AG09309 (cell line): ENCODE results near the gene TNNT2.
A peak's percentile ranks its signal among the peaks of the same experiment; 100 is the strongest.

Experiments
- DNase-seq: peaks from one replicate; pipeline ENCODE4 v3.0.0-alpha.2; 2010; ENCODE audit warnings: low read depth
- H3K4me3 ChIP-seq: 2 replicates; pipeline ENCODE4 v1.5.1; 2011; ENCODE audit warnings: mild to moderate bottlenecking, low read depth, low read length, moderate library complexity; ENCODE audit not compliant: control insufficient read depth
- CTCF ChIP-seq: IDR thresholded peaks from 2 replicates; pipeline ENCODE4 v1.5.1; 2011; ENCODE audit warnings: mild to moderate bottlenecking, low read depth, low read length, inconsistent platforms; ENCODE audit not compliant: insufficient read depth, control insufficient read depth; ENCODE audit errors: missing control alignments

Gene TNNT2

DNA sequence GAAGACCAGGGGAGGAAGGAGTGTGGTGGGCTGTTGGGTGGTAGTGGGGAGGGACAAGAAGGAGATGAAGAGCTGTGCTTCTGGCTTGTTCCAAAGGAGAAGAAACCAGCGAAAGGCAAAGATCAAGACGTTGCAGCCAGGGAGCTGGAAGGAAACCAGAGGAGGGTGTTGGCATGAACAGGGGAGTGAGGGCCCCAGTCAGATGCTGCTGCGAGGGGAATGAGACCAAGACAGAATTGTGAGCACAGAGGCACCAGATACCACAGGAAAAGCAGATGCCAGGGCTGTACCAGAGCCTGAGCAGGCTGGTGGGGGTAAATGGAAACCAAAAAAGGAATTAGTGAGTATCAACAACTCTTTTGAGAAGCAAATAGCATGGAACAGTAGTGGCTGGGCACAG, 15.6 kb upstream of the TNNT2 start:
- H3K4me3 ChIP-seq, result no peak overlapping the region
- no peak for DNase-seq
- no peak for TF ChIP-seq CTCF

DNA sequence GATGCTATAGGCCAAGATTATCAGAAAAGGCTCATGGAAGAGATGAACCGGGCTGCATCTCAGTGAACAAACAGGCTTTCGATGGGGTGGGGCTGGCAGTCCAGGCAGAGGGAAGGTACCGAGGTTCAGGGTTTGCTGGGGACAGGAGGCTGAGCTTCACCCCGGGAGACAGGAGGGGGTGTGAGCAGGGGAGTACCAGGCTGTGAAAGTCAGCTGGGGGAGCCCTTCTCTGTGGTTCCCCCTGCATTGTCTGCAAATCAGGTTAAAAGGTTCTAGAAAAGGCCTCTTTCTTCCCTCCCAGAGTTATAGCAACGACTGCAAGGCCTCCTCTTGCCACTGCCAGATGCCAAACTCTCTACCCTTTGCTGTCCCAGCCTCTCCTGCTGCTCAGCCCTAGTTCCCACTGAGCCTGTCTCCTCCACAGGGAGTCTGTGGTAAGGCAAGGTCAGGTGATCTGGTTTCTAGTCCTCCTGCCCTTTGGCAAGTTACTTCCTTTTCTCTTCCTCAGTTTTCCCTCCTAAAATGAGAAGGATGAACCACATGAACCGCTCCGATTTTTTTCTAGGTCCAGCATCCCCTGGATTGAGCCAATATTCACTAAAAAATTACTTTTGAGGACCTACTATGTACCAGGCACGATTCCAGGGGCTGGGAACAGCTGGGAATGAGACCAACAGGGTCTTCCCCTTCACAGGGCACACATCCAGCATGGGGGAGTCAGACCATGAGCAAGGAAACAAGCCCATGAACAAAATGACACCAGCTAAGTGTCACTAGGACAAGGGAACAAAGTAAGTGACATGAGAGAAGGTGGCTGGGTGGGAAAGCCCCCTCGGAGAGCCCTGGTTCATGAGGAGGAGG, 14.4 kb upstream of the TNNT2 start:
- DNase-seq, result no peak
- TF ChIP-seq CTCF, result no peak
- no peak overlapping the region for H3K4me3 ChIP-seq

DNA sequence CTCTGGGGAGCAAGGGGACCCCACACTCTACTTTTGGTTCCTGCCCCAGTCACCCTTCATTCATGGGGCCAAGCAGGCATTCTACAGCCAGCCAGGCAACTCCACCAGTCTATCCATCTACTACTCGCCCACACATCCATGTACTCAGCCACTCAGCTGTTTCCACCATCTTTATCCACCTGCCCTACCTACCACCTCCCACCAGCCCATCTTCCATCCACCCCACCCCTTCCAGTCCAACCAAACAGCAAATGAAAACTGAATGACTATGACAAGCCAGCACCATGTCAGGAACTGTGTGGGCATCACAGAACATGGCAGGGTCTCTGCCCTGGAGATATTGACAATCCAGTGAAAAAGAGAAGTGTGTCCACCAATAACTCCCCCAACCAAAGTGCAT, 13.7 kb upstream of the TNNT2 start:
- TF ChIP-seq CTCF, result no peak
- DNase-seq, result no peak
- H3K4me3 ChIP-seq, result no peak overlapping the region

- no peak for TF ChIP-seq CTCF
- DNase-seq, result no peak
- no peak overlapping the region for H3K4me3 ChIP-seq
Measured at GRCh38 chr1:201389051-201389450, 11.6 kb upstream of the TNNT2 start.

DNA sequence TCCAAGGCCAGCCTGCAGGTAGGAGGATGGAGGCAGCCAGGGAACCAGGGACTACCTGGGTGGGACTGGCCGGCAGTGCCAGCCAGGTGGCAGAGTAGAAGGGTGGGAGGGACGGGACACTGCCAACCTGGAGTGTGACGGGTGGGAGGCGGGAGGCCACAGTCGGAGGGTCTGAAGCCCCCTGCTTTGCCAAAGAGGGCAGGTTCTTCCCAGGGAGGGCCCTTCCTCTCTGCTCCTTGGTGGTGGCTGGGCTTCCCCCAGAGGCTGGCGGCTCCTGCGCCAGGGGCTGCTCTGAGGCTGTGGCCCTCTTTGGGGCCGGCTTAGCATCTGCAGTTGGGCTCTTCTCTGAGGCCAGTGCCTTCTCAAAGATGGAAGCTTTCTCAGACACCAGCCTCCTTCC, 8.7 kb upstream of the TNNT2 start:
- no peak for TF ChIP-seq CTCF
- H3K4me3 ChIP-seq, result no peak overlapping the region

DNA sequence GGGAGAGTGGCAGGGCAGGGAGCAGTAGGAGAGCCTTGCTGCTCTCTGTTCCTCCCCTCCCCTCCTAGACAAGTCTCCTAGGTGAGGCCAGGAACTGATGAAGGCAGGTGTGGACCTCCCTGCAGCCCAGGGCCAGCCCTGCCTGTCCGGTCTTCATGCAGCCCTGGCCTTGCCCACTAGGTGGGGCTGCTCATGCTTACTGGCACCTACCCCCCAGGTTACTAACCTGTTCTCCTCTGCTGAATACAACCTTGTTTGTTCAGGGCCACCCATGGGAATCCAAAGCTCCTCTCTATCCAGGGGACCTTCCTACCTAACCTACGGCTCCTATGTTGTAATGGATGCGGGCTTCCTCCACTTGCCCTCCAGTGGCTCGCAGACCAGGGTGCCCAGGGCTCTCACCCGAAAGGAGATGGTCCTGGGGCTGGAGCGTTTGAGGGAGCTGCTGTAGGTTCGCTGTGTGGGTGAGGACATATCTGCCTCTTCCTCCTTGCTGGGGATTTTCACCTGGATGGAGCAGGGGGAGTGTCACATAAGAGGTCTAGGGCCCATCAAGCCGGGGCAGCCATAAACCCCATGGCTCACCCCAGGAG, 7.9 kb upstream of the TNNT2 start:
- DNase-seq, result no peak
- peak; percentile 83 for TF ChIP-seq CTCF
- no peak overlapping the region for H3K4me3 ChIP-seq

More for the DNA sequence above, 8.7 kb upstream of the TNNT2 start:
- DNase-seq, result no peak

- DNase-seq, result no peak
- no peak for TF ChIP-seq CTCF
Measured at GRCh38 chr1:201384406-201384782, 6.9 kb upstream of the TNNT2 start.

More at GRCh38 chr1:201384406-201384782, 6.9 kb upstream of the TNNT2 start:
- no peak overlapping the region for H3K4me3 ChIP-seq
